Activated gamma-delta T cell treated with Interleukin-2 at 50 U/mL for 16 hours (primary cell): ENCODE data around the gene PRDX5.

Experiments
- DNase-seq: peaks from one replicate; pipeline ENCODE4 v3.0.0-alpha.2; 2020

PRDX5 gene

GRCh38 chr11:64327993-64328392, 10.1 kb downstream of the PRDX5 start:
- no peak for DNase-seq

GRCh38 chr11:64330888-64331287, 13.0 kb downstream of the PRDX5 start:
- DNase-seq, result no peak

GRCh38 chr11:64331569-64332371, 13.8 kb downstream of the PRDX5 start:
- DNase-seq, result peak; percentile 72

GRCh38 chr11:64333556-64333955, 15.6 kb downstream of the PRDX5 start:
- DNase-seq, result no peak

GRCh38 chr11:64334764-64335735, 17.1 kb downstream of the PRDX5 start:
- DNase-seq, result no peak

GRCh38 chr11:64337538-64338249, 19.8 kb downstream of the PRDX5 start:
- DNase-seq, result no peak

GRCh38 chr11:64338716-64339115, 20.8 kb downstream of the PRDX5 start:
- no peak for DNase-seq

- DNase-seq, result no peak
Observed at GRCh38 chr11:64339286-64339685, 21.4 kb downstream of the PRDX5 start.

GRCh38 chr11:64339754-64340408, 22.0 kb downstream of the PRDX5 start, which contains the start of gene CCDC88B:
TSS of gene CCDC88B (plus strand) at chr11:64340204. CDS start at chr11:64340267, 63 bp downstream.
- DNase-seq, result peak; percentile 90

- peak; percentile 79 for DNase-seq
Observed at GRCh38 chr11:64340671-64341335, 22.9 kb downstream of the PRDX5 start.

- no peak for DNase-seq
Observed at GRCh38 chr11:64341429-64341828, 23.5 kb downstream of the PRDX5 start.

- peak; percentile 83 for DNase-seq
Observed at GRCh38 chr11:64341851-64342791, 24.2 kb downstream of the PRDX5 start.

- DNase-seq, result no peak
Observed at GRCh38 chr11:64342869-64343745, 25.2 kb downstream of the PRDX5 start.

- DNase-seq, result no peak
Observed at GRCh38 chr11:64343767-64344559, 26.0 kb downstream of the PRDX5 start.

- DNase-seq, result no peak
Observed at GRCh38 chr11:64344787-64345186, 26.9 kb downstream of the PRDX5 start.

- DNase-seq, result no peak
Observed at GRCh38 chr11:64347193-64347867, 29.4 kb downstream of the PRDX5 start.

- no peak for DNase-seq
Observed at GRCh38 chr11:64348383-64349024, 30.6 kb downstream of the PRDX5 start.

- no peak for DNase-seq
Observed at GRCh38 chr11:64349025-64349387, 31.1 kb downstream of the PRDX5 start.
